GM19035 (cell line): ENCODE data around the gene CNFN.
"Not testable (repeated sequence)": the region's sequence is repeated elsewhere in the genome, so short reads cannot be mapped to it uniquely, and the experiment has no call there.

Source experiments
- ATAC-seq: cut with Tn5 transposase; IDR thresholded peaks from one replicate; pipeline ENCODE4 v1.9.1; 2021; ENCODE audit not compliant: unreplicated experiment

Gene CNFN

DNA sequence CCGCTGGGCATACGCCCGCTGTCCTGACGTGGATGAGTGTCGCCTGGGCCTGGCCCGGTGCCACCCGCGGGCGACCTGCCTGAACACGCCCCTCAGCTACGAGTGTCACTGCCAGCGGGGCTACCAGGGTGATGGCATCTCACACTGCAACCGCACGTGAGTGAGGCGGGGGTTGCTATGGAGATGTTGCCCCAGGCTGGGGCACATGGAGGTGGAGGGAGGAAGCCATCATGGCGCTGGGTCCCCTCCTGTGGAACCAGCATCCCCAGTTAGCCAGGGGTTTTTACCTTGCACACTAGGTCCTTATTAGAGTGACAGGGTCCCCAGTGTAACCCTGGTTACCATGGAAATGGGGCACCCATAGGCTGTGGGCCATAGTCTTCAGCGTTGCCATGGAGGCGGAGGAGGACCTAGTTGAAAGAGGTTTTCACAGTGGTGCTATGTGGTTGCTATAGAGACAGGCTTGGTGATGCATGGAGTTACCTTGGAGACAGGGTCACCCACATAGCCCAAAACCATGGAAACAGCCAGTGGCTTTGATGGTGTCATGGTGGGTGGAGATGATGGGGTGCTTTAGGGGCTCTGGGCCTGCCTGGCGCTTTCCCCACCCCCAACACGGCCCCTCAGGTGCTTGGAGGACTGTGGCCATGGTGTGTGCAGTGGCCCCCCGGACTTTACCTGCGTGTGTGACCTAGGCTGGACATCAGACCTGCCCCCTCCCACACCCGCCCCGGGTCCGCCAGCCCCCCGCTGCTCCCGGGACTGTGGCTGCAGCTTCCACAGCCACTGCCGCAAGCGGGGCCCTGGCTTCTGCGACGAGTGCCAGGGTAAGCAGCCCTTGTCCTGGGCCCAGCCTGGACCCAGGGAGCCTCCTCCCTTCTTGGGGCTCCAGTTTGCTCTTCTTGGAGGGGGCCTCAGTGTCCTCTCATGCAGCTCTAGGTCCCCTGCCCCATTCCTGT lies 37.5 kb downstream of the CNFN start:
- no peak for ATAC-seq

DNA sequence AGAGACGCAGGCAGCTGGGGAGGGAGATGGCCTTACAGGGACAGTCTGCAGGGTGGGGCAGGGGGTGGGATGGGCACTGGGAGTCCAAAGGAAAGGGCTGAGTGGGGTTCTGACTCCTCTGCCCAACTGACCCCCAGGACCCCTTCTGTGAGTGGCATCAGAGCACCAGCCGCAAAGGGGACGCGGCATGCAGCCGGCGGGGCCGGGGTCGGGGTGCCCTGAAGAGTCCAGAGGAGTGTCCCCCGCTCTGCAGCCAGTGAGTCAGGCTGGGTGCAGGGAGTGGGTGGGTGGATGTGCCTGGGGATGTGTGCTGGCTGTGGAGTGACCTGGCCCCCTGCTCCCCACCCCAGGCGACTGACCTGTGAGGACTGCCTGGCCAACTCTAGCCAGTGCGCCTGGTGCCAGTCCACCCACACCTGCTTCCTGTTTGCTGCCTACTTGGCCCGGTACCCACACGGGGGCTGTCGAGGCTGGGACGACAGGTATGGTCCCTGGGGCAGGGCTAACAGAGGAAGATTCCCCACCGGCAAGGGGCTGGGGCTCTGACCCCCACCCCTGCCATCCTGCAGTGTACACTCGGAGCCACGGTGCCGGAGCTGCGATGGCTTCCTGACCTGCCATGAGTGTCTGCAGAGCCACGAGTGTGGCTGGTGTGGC lies 38.9 kb downstream of the CNFN start:
- no peak for ATAC-seq

DNA sequence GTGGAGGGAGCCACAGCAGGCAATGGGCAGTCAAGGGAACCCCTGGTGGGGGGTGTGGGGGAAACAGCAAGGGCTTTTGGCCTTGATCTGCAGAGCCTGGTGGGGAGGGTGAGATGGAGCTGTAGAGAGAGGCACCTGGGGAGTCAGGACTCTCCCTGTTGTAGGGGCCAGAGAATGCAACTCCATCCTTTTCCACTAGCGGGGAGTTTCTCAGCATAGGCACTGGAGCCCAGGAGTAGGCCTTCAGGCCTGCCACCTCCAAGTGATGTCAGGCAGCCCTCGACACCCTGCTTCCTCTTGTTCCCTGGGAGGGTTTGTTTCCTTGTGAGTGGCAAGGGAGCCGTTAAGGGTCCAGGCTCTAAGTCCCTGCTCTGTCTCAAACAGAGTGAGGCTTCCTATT lies 39.7 kb downstream of the CNFN start:
- no peak for ATAC-seq

DNA sequence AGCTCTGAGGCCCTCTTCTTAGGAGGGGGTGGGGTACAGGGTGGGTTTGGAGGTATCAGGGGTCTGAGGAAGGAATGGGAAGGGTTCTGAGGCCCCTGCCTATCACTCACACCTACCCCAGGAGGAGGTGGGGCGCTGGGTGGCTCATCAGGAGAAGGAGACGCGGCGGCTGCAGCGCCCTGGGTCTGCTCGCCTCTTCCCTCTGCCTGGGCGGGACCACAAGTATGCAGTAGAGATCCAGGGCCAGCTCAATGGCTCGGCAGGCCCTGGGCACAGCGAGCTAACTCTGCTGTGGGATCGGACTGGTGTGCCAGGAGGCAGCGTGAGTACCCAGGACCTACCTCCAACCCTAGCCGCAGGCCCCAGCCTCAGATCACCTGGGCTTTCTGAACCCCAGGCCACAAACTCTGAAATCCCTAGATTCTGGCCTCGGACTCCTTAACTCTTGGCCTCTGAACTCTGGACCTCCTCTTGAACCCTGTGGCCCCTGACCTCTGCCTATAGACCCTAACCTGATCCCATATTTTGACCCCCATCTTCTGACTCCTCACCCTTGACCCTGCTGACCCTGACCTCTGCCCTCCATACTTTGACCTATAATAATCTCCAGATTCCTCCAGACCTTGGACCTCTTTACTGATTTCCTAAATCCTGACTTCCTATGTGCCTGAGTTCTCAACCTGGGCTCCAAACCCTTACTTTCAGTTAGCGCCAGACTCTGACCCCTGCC lies 40.6 kb downstream of the CNFN start:
- ATAC-seq = no peak

DNA sequence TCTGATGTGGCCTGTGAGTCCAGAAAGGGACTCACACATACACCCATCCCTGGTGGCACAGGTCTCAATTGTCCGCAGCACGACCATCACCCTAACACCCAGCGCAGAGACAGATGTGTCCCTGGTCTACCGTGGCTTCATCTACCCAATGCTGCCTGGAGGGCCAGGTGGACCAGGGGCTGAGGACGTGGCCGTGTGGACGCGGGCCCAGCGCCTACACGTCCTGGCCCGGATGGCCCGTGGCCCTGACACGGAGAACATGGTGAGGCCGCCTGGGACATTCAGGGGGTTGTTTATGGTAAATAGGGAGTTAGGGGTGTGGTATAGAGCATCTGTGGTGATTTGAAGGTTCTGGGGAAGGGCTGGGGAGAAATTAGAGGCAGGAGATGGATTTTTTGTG lies 41.9 kb downstream of the CNFN start:
- no peak for ATAC-seq

DNA sequence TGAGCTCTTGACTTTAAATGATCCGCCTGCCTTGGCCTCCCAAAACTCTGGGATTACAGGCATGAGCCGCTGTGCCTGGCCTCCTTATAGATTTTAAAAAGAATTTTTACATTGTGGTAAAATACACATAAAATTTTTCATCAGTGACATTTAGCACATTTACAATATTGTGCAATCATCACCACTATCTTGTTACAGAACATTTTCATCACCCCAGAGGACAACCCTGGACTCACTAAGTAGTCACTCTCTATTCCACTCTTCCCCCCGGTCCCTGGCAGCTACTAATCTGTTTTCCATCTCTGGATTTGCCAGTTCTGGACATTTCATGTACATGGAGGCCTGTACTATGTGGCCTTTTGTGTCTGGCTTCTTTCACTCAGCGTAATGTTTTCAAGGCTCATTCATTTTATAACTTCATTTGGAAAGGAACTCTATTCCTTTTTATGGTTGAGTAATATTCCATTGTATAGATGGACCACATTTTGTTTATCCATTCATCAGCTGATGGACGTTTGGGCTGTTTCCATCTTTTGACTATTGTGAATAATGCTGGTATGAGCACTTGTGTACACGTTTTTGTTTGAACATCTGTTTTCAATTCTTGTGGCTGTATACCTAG lies 44.8 kb downstream of the CNFN start:
- ATAC-seq = no peak

GRCh38 chr19:42344336-42344893 lies 45.7 kb downstream of the CNFN start:
- no peak for ATAC-seq

DNA sequence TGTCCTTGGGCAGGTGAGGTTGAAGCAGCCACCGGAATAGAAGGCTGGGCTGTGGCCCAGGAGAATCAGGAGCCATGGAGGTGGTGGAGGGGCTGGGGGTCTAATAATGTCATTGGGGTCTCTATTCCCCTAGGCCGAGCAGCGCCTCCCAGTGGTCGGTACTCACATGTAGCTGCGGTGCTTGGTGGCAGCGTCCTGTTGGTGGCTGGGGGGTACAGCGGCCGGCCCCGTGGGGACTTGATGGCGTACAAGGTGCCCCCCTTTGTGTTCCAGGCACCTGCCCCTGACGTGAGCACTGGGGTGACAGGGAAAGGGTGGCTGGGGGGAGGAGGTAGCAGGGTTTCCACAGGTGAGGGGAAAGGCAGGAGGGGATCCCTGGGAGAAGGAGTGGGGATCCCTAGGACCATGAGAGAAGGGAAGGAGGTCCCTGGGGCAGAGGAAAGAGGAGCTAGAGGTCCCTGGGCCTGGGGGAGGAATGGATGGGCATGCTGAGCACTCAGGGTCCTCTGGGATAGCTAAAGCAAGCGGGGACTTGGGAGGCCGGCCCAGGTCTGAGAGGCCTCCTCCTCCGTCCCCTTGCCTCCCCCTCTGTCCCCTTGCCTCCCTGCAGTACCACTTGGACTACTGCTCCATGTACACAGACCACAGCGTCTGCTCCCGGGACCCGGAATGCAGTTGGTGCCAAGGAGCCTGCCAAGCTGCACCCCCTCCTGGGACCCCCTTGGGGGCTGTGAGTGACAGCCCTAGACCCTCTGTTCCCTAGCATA lies 46.6 kb downstream of the CNFN start:
- no peak for ATAC-seq

GRCh38 chr19:42339922-42340321 lies 50.2 kb downstream of the CNFN start:
- ATAC-seq = not testable (repeated sequence)

DNA sequence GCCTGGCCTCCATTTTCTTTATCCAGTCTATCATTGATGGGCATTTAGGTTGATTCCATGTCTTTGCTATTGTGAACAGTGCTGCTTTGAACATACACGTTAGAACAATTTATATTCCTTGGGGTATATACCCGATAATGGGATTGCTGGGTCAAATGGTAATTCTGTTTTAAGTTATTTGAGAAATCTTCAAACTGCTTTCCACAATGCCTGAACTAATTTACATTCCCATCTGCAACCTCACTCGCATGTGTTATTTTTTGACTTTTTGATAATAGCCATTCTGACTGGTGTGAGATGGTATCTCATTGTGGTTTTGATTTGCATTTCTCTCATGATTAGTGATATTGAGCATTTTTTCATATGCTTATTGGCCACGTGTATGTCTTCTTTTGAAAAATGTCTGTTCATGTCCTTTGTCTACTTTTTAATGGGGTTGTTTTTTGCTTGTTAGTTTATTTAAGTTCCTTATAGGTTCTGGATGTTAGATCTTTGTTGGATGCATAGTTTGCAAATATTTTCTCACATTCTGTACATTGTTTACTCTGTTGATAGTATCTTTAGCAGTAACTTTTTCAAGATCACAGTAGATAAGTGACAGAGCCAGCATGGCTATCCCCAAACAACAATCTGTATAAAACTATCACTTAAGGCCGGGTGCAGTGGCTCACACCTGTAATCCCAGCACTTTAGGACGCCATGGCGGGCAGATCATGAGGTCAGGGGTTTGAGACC lies 50.8 kb downstream of the CNFN start:
- ATAC-seq = not testable (repeated sequence)
